H9 (cell line): Measurements from ENCODE around the gene NOTCH1. TPM values are rescaled to one million over a fixed set of nuclear protein-coding genes. Genes with fewer than 3 reads are reported as not detected.

Experiments
- DNase-seq: peaks from one replicate; pipeline ENCODE4 v3.0.0-alpha.2; 2017
- H2AFZ ChIP-seq: one replicate; pipeline ENCODE4 v1.6.1; 2013; ENCODE audit warnings: mild to moderate bottlenecking, low read length, control low read depth, moderate library complexity
- H2AK5ac ChIP-seq: 2 replicates; pipeline ENCODE4 v1.6.1; 2013; ENCODE audit warnings: low read length, control low read depth, mixed read lengths; ENCODE audit not compliant: insufficient read length
- H2BK120ac ChIP-seq: one replicate; pipeline ENCODE4 v1.6.1; 2013; ENCODE audit warnings: low read depth, mild to moderate bottlenecking, low read length, control low read depth, inconsistent platforms; ENCODE audit not compliant: poor library complexity, severe bottlenecking
- H2BK12ac ChIP-seq: 2 replicates; pipeline ENCODE4 v1.6.1; 2013; ENCODE audit warnings: low read length, control low read depth, mixed read lengths, low read depth; ENCODE audit not compliant: insufficient read length
- H2BK15ac ChIP-seq: 2 replicates; pipeline ENCODE4 v1.6.1; 2013; ENCODE audit warnings: low read depth, low read length, control low read depth
- H2BK20ac ChIP-seq: one replicate; pipeline ENCODE4 v1.6.1; 2013; ENCODE audit warnings: low read depth, mild to moderate bottlenecking, low read length, control low read depth, inconsistent platforms; ENCODE audit not compliant: poor library complexity, severe bottlenecking
- H2BK5ac ChIP-seq: 2 replicates; pipeline ENCODE4 v1.6.1; 2013; ENCODE audit warnings: low read length, control low read depth, mixed read lengths; ENCODE audit not compliant: insufficient read length
- H3K14ac ChIP-seq: 2 replicates; pipeline ENCODE4 v1.6.1; 2013; ENCODE audit warnings: low read length, control low read depth; ENCODE audit not compliant: insufficient read depth
- H3K18ac ChIP-seq: 2 replicates; pipeline ENCODE4 v1.6.1; 2013; ENCODE audit warnings: low read depth, mild to moderate bottlenecking, mixed read lengths, low read length, control low read depth; ENCODE audit not compliant: insufficient read length
- H3K23ac ChIP-seq: 2 replicates; pipeline ENCODE4 v1.6.1; 2013; ENCODE audit warnings: low read length, control low read depth, mixed read lengths, low read depth; ENCODE audit not compliant: insufficient read length
- H3K23me2 ChIP-seq: 2 replicates; pipeline ENCODE4 v1.6.1; 2013; ENCODE audit warnings: low read depth, mild to moderate bottlenecking, mixed read lengths, low read length, control low read depth; ENCODE audit not compliant: insufficient read length, poor library complexity, severe bottlenecking
- H3K27ac ChIP-seq: 2 replicates; pipeline ENCODE4 v1.5.1; 2013; ENCODE audit warnings: low read length, control low read depth, mixed read lengths, low read depth; ENCODE audit not compliant: insufficient read length
- H3K27me3 ChIP-seq: 2 replicates; pipeline ENCODE4 v1.6.1; 2013; ENCODE audit warnings: low read length, control low read depth, inconsistent platforms; ENCODE audit not compliant: insufficient read depth
- H3K4ac ChIP-seq: 2 replicates; pipeline ENCODE4 v1.6.1; 2013; ENCODE audit warnings: low read depth, mild to moderate bottlenecking, control low read depth, inconsistent platforms, low read length, moderate library complexity
- H3K4me1 ChIP-seq: 2 replicates; pipeline ENCODE4 v1.6.1; 2013; ENCODE audit warnings: low read length, control low read depth, inconsistent platforms; ENCODE audit not compliant: insufficient read depth
- H3K4me2 ChIP-seq: 2 replicates; pipeline ENCODE4 v1.6.1; 2013; ENCODE audit warnings: low read length, control low read depth, mixed read lengths; ENCODE audit not compliant: insufficient read length, insufficient read depth
- H3K56ac ChIP-seq: 2 replicates; pipeline ENCODE4 v1.6.1; 2013; ENCODE audit warnings: low read depth, mild to moderate bottlenecking, mixed read lengths, low read length, control low read depth; ENCODE audit not compliant: insufficient read length
- H3K79me1 ChIP-seq: 2 replicates; pipeline ENCODE4 v1.6.1; 2013; ENCODE audit warnings: low read depth, mild to moderate bottlenecking, moderate library complexity, low read length, control low read depth, inconsistent platforms; ENCODE audit not compliant: insufficient read depth, poor library complexity, severe bottlenecking
- H3K79me2 ChIP-seq: 2 replicates; pipeline ENCODE4 v1.6.1; 2013; ENCODE audit warnings: low read length, control low read depth, inconsistent platforms; ENCODE audit not compliant: insufficient read depth
- H3K9ac ChIP-seq: 2 replicates; pipeline ENCODE4 v1.6.1; 2013; ENCODE audit warnings: low read length, control low read depth, mixed read lengths; ENCODE audit not compliant: insufficient read length; ENCODE audit errors: extremely low read depth
- H3K9me3 ChIP-seq: one replicate; pipeline ENCODE4 v1.6.1; 2013; ENCODE audit warnings: low read depth, low read length, inconsistent platforms; ENCODE audit not compliant: control insufficient read depth
- H3T11ph ChIP-seq: one replicate; pipeline ENCODE4 v1.6.1; 2013; ENCODE audit warnings: mild to moderate bottlenecking, low read length, control low read depth, inconsistent platforms
- H4K20me1 ChIP-seq: one replicate; pipeline ENCODE4 v1.6.1; 2013; ENCODE audit not compliant: control insufficient read depth, insufficient read length, insufficient read depth
- H4K5ac ChIP-seq: 2 replicates; pipeline ENCODE4 v1.6.1; 2013; ENCODE audit warnings: low read depth, mild to moderate bottlenecking, mixed read lengths, low read length, control low read depth; ENCODE audit not compliant: insufficient read length
- H4K8ac ChIP-seq: replicated peaks from 2 replicates; pipeline ENCODE4 v1.6.1; 2013; ENCODE audit warnings: low read length, control low read depth, mixed read lengths, low read depth; ENCODE audit not compliant: insufficient read length
- H4K91ac ChIP-seq: 2 replicates; pipeline ENCODE4 v1.6.1; 2013; ENCODE audit warnings: low read depth, mild to moderate bottlenecking, moderate library complexity, mixed read lengths, low read length, control low read depth; ENCODE audit not compliant: insufficient read length
- H3K27ac Mint-ChIP-seq, 3 experiments: 2 replicates in 2 of 3; 3 replicates in 1 of 3; pipeline ENCODE4 v1.8.0; 2020 to 2021; ENCODE audit warnings: mixed read lengths in 3 of 3, mild to moderate bottlenecking in 1 of 3, moderate library complexity in 1 of 3
- H3K27me3 Mint-ChIP-seq: 2 replicates; pipeline ENCODE4 v1.8.0; 2021; ENCODE audit warnings: low read depth, mild to moderate bottlenecking, moderate library complexity, mixed read lengths
- H3K36me3 Mint-ChIP-seq, 3 experiments: 2 replicates in 2 of 3; 3 replicates in 1 of 3; pipeline ENCODE4 v1.8.0; 2020 to 2021; ENCODE audit warnings: low read depth in 3 of 3, mixed read lengths in 3 of 3; ENCODE audit not compliant: insufficient read depth in 1 of 3
- H3K4me1 Mint-ChIP-seq, 2 experiments: 2 replicates each; pipeline ENCODE4 v1.8.0; 2020; ENCODE audit warnings: mixed read lengths in 2 of 2
- H3K4me3 Mint-ChIP-seq, 2 experiments: 2 replicates in 1 of 2; 3 replicates in 1 of 2; pipeline ENCODE4 v1.8.0; 2020 to 2021; ENCODE audit warnings: mild to moderate bottlenecking in 2 of 2, mixed read lengths in 2 of 2, moderate library complexity in 1 of 2
- H3K9me3 Mint-ChIP-seq, 2 experiments: 2 replicates in 1 of 2; 3 replicates in 1 of 2; pipeline ENCODE4 v1.8.0; 2020; ENCODE audit warnings: mild to moderate bottlenecking in 2 of 2, mixed read lengths in 2 of 2, moderate library complexity in 1 of 2
- CTCF ChIP-seq: fragments of 200-600 bp; sonication (generic); conservative IDR thresholded peaks from 3 replicates; pipeline ENCODE4 v1.8.0; 2021; ENCODE audit warnings: antibody characterized with exemption, mild to moderate bottlenecking
- WGBS: extraction: QIAGEN DNeasy Blood & Tissue Kit; methylation state at CpG from one replicate; pipeline ENCODE4 v1.1.7; 2013; ENCODE audit warnings: missing lambda C conversion rate, low lambda C conversion rate, mixed read lengths; ENCODE audit not compliant: insufficient read length; ENCODE audit errors: extremely low coverage; 5-methylcytosine and 5-hydroxymethylcytosine counted together
- total RNA-seq: library from RNA; stranded (reverse); gene quantifications from 2 replicates; pipeline ENCODE4 v1.2.1, GENCODE V29; 2021

The NOTCH1 gene
- total RNA-seq, 1 experiment from 2014 or later = 71.6 TPM

- no peak overlapping the region for H2BK120ac ChIP-seq
- H2BK20ac ChIP-seq = no peak overlapping the region
- WGBS = no CpG with 5 or more reads among the region's 11 CpGs
- Mint-ChIP-seq H3K27me3 (no peaks in the 10 kb centered on the region), H3K27ac (no peak overlapping the region; a peak in 2 of 7 replicates), H3K4me1 (no peaks in the 10 kb centered on the region), H3K36me3 (peaks cover 36 to 87% (median 79%) of the 10 kb centered on the region in 3 experiments; a peak in 6 of 7 replicates), H3K9me3 (no peaks in the 10 kb centered on the region), H3K4me3 (no peak overlapping the region)
- no peak overlapping the region for H3T11ph ChIP-seq
- H3K14ac ChIP-seq = no peak overlapping the region
- no peak overlapping the region for H3K18ac ChIP-seq
- H3K4ac ChIP-seq = no peak overlapping the region
- peaks cover 29% of the 10 kb centered on the region for H3K79me1 ChIP-seq
- no peak overlapping the region for H3K56ac ChIP-seq
- TF ChIP-seq CTCF = no peak
- H3K23me2 ChIP-seq = no peaks in the 10 kb centered on the region
- peaks cover 21% of the 10 kb centered on the region; the same call in 1 of the 2 replicates for H3K79me2 ChIP-seq
- H3K4me2 ChIP-seq = no peak overlapping the region
- H3K27ac ChIP-seq = no peak overlapping the region
- no peaks in the 10 kb centered on the region for H3K9me3 ChIP-seq
- H4K8ac ChIP-seq = no peak overlapping the region
- no peak overlapping the region for H4K91ac ChIP-seq
- H3K4me1 ChIP-seq = no peaks in the 10 kb centered on the region
- H4K20me1 ChIP-seq = no peaks in the 10 kb centered on the region
- no peak for DNase-seq
- no peak overlapping the region for H2AK5ac ChIP-seq
- H2BK15ac ChIP-seq = no peak overlapping the region
- no peak overlapping the region for H2AFZ ChIP-seq
- no peak overlapping the region for H2BK12ac ChIP-seq
- no peak overlapping the region for H3K23ac ChIP-seq
- H3K9ac ChIP-seq = no peak overlapping the region
- H4K5ac ChIP-seq = no peak overlapping the region
- no peaks in the 10 kb centered on the region for H3K27me3 ChIP-seq
- no peak overlapping the region for H2BK5ac ChIP-seq
These were observed 75.5 kb downstream of the NOTCH1 start for GRCh38 chr9:136470356-136470755.
